NCI-H69 (cell line): ENCODE results near the gene GRAMD1A.
"Not testable (repeated sequence)": the region's sequence is repeated elsewhere in the genome, so short reads cannot be mapped to it uniquely, and the experiment has no call there.

Experiments used
- DNase-seq: peaks from one replicate; lab custom pipeline; 2025; lab: John Stamatoyannopoulos, UW

Gene GRAMD1A

GRCh38 chr19:34979819-34980640 lies 20.1 kb upstream of the GRAMD1A start:
- DNase-seq: no peak

GRCh38 chr19:34982275-34982674 lies 17.8 kb upstream of the GRAMD1A start:
- DNase-seq: no peak

DNA sequence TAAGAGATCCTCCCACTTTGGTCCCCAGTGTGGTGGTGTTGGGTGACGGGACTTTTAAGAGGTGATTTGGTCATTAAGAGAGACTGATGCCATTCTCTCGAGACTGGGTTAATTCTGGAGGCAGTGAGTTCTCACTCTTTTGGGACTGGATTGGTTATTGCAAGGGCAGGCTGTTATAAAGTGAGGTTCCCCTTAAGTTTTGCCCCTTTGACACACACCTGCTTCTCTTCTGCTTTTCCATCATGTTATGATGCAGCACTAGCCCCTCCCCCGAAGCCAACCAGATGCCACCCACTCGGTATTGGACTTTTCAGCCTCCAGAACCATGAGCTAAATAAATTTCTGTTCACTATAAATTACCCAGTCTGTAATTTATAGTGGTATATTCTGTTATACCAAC lies 16.3 kb upstream of the GRAMD1A start:
- no peak for DNase-seq

DNA sequence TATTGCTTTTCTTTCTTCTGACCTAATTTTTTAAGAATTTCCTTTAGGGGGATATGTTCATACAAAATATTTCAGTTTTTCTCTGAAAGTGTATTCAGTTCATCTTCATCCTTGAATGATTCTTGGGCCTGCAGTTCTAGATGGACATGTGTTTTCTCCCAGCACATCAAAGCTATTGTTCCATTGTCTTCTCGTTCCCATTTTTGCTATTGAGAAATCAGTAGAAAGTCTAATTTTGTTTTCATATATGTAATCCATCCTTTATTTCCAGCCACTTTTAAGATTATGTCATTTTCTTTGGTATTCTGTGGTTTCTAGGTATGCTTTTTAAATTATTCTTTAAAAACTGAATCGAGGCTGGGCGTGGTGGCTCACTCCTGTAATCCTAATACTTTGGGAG lies 15.8 kb upstream of the GRAMD1A start:
- DNase-seq: no peak

- peak; percentile 88 for DNase-seq
These were observed 14.7 kb upstream of the GRAMD1A start for GRCh38 chr19:34985249-34986022.

DNA sequence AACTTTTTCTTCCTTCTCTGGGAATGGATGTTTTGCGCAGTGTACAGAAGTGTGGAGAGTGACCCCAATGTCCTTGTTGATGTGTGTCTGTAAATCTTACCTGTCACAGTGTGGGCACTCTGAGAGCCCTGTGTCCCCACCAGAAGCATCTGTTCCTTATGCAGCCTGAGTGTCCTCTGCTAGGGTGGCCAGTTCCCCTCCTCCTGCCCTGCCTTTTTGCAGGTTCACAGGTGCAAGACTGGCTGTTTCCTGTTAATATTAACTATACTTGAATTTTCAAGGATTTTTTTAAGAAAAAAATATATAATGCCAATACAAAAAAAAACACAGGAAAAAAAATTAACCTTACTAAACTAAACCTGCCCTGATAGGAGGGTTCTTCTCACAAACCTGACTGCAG lies 12.0 kb upstream of the GRAMD1A start:
- DNase-seq: no peak

- no peak for DNase-seq
These were observed 10.8 kb upstream of the GRAMD1A start for GRCh38 chr19:34989298-34989697.

GRCh38 chr19:34990578-34991192 lies 9.4 kb upstream of the GRAMD1A start:
- no peak for DNase-seq

DNA sequence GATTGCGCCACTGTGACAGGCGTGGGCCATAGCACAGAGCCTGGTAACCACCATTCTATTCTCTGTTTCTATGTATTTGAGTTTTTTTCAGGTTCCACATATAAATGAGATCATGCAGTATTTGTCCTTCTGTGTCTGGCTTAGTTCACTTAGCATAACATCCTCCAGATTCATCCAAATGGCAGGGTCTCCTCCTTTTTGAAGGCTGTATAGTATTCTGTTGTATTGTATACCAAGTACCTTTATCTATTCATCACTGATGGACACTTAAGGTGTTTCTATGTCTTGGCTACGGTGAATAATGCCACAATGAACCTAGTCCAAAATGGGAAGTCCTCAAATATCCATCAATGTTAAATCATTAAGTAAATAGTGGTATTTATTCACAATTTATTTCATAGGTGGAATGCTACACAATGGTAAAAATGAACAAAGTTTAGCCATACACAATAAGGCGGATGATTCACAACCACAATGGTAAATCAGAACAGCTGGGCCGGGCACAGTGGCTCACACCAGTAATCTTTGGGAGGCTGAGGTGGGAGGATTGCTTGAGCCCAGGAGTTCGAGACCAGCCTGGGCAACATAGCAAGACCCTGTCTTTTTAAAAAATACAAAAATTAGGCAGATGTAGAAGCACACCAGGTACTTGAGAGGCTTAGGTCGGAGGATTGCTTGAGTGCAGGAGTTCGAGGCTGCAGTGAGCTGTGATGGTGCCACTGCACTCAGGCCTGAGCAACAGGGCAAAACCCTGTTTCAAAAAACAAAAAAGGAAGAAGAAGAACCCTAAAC lies 8.4 kb upstream of the GRAMD1A start:
- no peak for DNase-seq

DNA sequence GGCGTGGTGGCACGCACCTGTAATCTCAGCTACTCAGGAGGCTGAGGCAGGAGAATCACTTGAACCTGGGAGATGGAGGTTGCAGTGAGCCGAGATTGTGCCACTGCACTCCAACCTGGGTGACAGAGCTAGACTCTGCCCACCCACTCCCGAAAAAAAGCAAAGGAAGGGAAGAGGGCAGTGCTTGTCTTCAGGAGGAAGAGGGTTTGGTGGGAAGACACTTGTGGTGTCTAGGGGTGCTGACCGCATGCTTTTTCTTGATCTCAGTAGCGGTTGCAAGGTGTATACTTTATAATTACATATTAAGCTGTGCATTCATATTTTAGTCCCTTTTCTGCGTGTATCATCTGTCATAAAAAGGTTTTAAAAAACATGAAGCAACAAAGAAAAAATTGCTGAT lies 7.5 kb upstream of the GRAMD1A start:
- not testable (repeated sequence) for DNase-seq

GRCh38 chr19:34994286-34994642 lies 5.9 kb upstream of the GRAMD1A start:
- no peak for DNase-seq

- peak; percentile 83 for DNase-seq
These were observed 5.2 kb upstream of the GRAMD1A start for GRCh38 chr19:34994643-34995541.

DNA sequence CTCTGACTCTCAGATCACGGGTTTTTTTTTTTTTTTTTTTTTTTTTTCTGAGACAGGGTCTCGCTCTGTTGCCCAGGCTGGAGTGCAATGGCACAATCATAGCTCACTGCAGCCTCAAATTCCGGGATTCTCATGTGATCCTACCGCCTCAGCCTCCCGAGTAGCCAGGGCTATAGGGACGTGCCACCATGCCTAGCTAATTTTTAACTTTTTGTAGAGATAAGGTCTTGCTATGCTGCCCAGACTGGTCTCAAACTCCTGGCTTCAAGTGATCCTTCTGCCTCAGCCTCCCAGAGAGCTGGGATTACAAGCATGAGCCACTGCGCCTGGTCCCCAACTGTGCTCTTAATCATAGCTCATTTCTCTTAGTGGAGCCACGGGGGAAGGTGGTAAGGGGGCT lies 4.6 kb upstream of the GRAMD1A start:
- DNase-seq: no peak

- DNase-seq: no peak
These were observed 3.0 kb upstream of the GRAMD1A start for GRCh38 chr19:34997071-34997617.

DNA sequence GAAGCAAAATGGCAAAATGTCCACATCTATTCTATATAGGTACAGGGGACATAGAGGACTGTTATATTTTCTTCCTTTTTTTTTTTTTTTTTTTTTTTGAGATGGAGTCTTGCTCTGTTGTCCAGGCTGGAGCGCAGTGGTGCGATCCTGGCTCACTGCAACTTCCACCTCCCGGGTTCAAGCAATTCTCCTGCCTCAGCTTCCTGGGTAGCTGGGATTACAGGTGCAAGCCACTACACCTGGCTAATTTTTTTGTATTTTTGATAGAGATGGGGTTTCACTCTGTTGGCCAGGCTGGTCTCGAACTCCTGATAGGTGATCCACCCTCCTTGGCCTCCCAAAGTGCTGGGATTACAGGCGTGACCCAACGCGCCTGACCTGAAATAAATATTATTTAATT lies 1.9 kb upstream of the GRAMD1A start:
- DNase-seq: not testable (repeated sequence)

DNA sequence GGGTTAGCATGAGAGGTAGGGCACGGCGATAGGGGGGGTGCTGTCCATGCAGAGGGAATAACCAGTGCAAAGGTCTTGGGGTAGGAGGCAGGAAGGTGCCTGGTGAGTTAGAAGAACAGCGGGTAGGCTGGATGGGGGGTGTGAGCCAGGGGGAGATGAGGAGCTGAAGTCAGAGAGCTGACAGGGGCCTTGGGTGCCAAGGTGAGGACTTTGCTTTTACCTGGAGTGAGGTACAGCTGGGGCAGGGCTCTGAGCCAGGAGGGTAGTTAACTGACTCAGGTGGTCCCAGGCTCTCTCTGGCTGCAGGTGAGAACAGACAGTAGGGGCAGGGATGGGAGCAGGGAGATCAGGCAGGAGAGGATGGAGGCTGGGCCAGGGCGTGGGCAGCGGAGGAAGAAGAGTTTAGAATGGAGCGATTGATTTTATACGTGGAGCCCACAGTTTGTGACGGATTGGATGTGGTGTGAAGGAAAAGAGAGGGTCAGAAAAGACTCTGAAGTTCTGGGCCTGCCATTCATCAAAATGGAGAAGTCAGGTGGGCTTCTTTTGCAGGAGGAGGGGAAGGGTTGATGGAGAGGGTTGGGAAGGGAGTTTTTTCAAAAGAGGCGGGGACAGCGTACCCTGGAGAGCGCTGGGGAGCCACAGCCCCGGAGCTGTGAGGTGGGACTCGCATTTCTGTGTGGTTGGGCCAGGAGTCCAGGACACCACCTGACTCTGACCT lies 1.2 kb upstream of the GRAMD1A start:
- no peak for DNase-seq

- DNase-seq: no peak
These were observed 169 bp downstream of the GRAMD1A start for GRCh38 chr19:35000338-35000646.

DNA sequence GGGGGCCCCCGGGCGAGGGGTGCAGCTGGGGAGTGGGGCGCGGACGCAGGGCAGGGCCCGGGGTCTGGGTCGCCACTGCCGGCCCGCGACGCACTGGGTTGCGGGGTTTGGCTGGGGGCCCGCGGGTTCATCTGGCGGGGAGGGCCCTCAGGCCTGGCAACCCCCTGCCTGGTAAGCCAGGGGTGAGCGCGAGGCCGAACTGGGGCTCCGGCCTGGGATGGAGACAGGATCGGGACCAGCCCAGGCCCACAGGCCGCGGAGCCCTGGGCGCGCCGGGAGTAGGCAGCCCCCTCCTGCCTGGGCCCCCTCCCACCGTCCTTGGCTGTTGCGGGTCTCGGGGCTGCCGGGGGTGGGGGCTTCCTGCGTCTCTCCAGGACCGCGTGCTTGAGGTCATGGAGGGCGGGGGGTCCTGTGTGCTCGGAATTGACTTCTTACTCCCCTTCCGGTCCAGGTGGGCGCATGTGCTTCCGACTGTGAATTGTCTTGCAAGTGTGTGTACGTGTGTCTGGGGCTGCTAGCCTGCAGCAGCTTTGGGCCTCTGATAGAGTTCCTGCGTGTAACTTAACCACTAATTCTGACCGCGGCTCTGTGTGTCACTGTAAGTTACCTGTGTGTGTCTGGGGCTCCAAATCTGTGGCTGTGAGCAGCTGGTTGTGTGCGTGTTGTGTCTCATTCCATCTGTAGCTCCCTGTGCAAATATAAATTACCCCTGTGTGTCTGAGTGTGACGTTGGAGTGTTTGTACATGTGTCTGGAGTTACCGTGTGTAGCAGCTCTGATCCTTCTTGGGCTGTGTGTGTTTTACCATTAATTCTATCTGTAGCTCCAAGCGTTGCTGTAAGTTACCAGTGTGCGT lies 751 bp downstream of the GRAMD1A start:
- peak; percentile 85 for DNase-seq

DNA sequence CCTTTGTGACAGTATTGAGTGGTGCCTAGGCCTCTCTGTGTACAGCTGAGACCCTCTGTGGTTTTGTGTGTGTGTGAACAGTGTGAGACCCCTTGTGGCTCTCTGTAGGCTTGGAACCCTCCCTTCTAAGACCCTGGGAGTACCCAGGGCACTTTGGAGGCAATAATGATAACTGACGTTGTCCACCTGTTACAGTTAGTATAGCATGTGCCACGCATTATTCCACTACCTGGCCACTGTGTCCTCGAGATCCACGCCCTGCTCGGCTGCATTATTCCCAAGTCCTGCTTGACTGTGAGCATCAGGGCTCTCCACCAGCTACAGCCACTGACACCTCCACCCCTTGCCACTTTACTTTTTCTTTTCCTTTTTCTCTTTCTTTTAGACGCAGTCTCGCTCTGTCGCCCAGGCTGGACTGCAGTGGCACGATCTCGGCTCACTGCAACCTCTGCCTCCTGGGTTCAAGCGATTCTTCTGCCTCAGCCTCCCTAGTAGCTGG lies 2.0 kb downstream of the GRAMD1A start:
- no peak for DNase-seq
